ENCODE results near the gene TMEM252. TPM values are rescaled to one million over a fixed set of nuclear protein-coding genes. Genes with fewer than 3 reads are reported as not detected.

The TMEM252 gene
- total RNA-seq, 1 donor from 2014 or later: not detected

- H3K79me2 ChIP-seq (ENCODE audit: insufficient read depth, low read length): no peaks in the 10 kb centered on the region
- H3K9me3 Mint-ChIP-seq (ENCODE audit: unreplicated experiment): no peaks in the 10 kb centered on the region
- TF ChIP-seq EZH2 (IDR thresholded peaks at IDR 0.05; ENCODE audit: insufficient read depth, low read length) (no peak), CTCF (IDR thresholded peaks at IDR 0.05; ENCODE audit: insufficient read depth, low read depth, low read length) (no peak)
- FAIRE-seq (no peak), DNase-seq (ENCODE audit: low read depth) (no peak)
- no peak overlapping the region for H3K4me3 ChIP-seq (ENCODE audit: insufficient read depth, low read depth, low read length)
- no peaks in the 10 kb centered on the region for H3K27me3 ChIP-seq (ENCODE audit: insufficient read depth, low read length)
- H3K36me3 Mint-ChIP-seq (ENCODE audit: low read depth, unreplicated experiment): no peaks in the 10 kb centered on the region
- H3K9me3 ChIP-seq (ENCODE audit: insufficient read depth, low read depth, low read length): no peaks in the 10 kb centered on the region
- H3K27ac Mint-ChIP-seq (ENCODE audit: unreplicated experiment): no peak overlapping the region
- H3K4me1 Mint-ChIP-seq (ENCODE audit: low read depth, unreplicated experiment): no peaks in the 10 kb centered on the region
- H3K36me3 ChIP-seq (ENCODE audit: insufficient read depth, low read length): no peaks in the 10 kb centered on the region
- no peak overlapping the region for H3K4me3 Mint-ChIP-seq (ENCODE audit: unreplicated experiment)
- H4K20me1 ChIP-seq (ENCODE audit: insufficient read depth, low read length): no peaks in the 10 kb centered on the region
- H3K27ac ChIP-seq (ENCODE audit: low read depth, low read length): no peak overlapping the region
- H3K4me2 ChIP-seq (ENCODE audit: low read length): no peak overlapping the region
- no peak overlapping the region for H3K9ac ChIP-seq (ENCODE audit: low read length)
- H3K4me1 ChIP-seq (ENCODE audit: insufficient read depth, low read length): no peaks in the 10 kb centered on the region
- H3K27me3 Mint-ChIP-seq (ENCODE audit: low read depth, unreplicated experiment): peaks cover 20% of the 10 kb centered on the region
- no peak overlapping the region for H2AFZ ChIP-seq (ENCODE audit: low read depth, low read length)
These were observed 8.6 kb downstream of the TMEM252 start for GRCh38 chr9:68532131-68532530.

GRCh38 chr9:68530618-68531017 is 10.1 kb downstream of the TMEM252 start:
- Histone ChIP-seq H4K20me1 (ENCODE audit: insufficient read depth, low read length) (no peaks in the 10 kb centered on the region), H3K27ac (ENCODE audit: low read depth, low read length) (no peak overlapping the region), H3K9me3 (ENCODE audit: insufficient read depth, low read depth, low read length) (no peaks in the 10 kb centered on the region), H3K9ac (ENCODE audit: low read length) (no peak overlapping the region), H3K4me1 (ENCODE audit: insufficient read depth, low read length) (no peaks in the 10 kb centered on the region), H3K79me2 (ENCODE audit: insufficient read depth, low read length) (no peaks in the 10 kb centered on the region), H3K27me3 (ENCODE audit: insufficient read depth, low read length) (no peaks in the 10 kb centered on the region), H2AFZ (ENCODE audit: low read depth, low read length) (no peak overlapping the region), H3K36me3 (ENCODE audit: insufficient read depth, low read length) (no peaks in the 10 kb centered on the region), H3K4me3 (ENCODE audit: insufficient read depth, low read depth, low read length) (no peak overlapping the region), H3K4me2 (ENCODE audit: low read length) (no peak overlapping the region)
- no peak overlapping the region for H3K4me3 Mint-ChIP-seq (ENCODE audit: unreplicated experiment)
- H3K27me3 Mint-ChIP-seq (ENCODE audit: low read depth, unreplicated experiment): peaks cover 16% of the 10 kb centered on the region
- no peak for TF ChIP-seq EZH2 (IDR thresholded peaks at IDR 0.05; ENCODE audit: insufficient read depth, low read length)
- TF ChIP-seq CTCF (IDR thresholded peaks at IDR 0.05; ENCODE audit: insufficient read depth, low read depth, low read length): no peak
- H3K27ac Mint-ChIP-seq (ENCODE audit: unreplicated experiment): no peak overlapping the region
- H3K36me3 Mint-ChIP-seq (ENCODE audit: low read depth, unreplicated experiment): no peaks in the 10 kb centered on the region
- H3K4me1 Mint-ChIP-seq (ENCODE audit: low read depth, unreplicated experiment): no peaks in the 10 kb centered on the region
- DNase-seq (ENCODE audit: low read depth) (no peak), FAIRE-seq (no peak)
- no peaks in the 10 kb centered on the region for H3K9me3 Mint-ChIP-seq (ENCODE audit: unreplicated experiment)

- no peaks in the 10 kb centered on the region for H3K4me1 Mint-ChIP-seq (ENCODE audit: low read depth, unreplicated experiment)
- H3K9ac ChIP-seq (ENCODE audit: low read length): no peak overlapping the region
- H3K4me3 ChIP-seq (ENCODE audit: insufficient read depth, low read depth, low read length): no peak overlapping the region
- H3K4me2 ChIP-seq (ENCODE audit: low read length): no peak overlapping the region
- no peaks in the 10 kb centered on the region for H3K9me3 ChIP-seq (ENCODE audit: insufficient read depth, low read depth, low read length)
- H3K27me3 ChIP-seq (ENCODE audit: insufficient read depth, low read length): peaks cover 3% of the 10 kb centered on the region
- no peaks in the 10 kb centered on the region for H3K36me3 ChIP-seq (ENCODE audit: insufficient read depth, low read length)
- FAIRE-seq: no peak
- no peaks in the 10 kb centered on the region for H3K79me2 ChIP-seq (ENCODE audit: insufficient read depth, low read length)
- H3K4me3 Mint-ChIP-seq (ENCODE audit: unreplicated experiment): no peak overlapping the region
- no peak for DNase-seq (ENCODE audit: low read depth)
- H3K36me3 Mint-ChIP-seq (ENCODE audit: low read depth, unreplicated experiment): peaks cover 2% of the 10 kb centered on the region
- H2AFZ ChIP-seq (ENCODE audit: low read depth, low read length): no peak overlapping the region
- TF ChIP-seq CTCF (IDR thresholded peaks at IDR 0.05; ENCODE audit: insufficient read depth, low read depth, low read length): no peak
- TF ChIP-seq EZH2 (IDR thresholded peaks at IDR 0.05; ENCODE audit: insufficient read depth, low read length): no peak
- H3K27ac ChIP-seq (ENCODE audit: low read depth, low read length): no peak overlapping the region
- no peak overlapping the region for H3K27ac Mint-ChIP-seq (ENCODE audit: unreplicated experiment)
- H3K27me3 Mint-ChIP-seq (ENCODE audit: low read depth, unreplicated experiment): peaks cover 4% of the 10 kb centered on the region
- H3K4me1 ChIP-seq (ENCODE audit: insufficient read depth, low read length): no peaks in the 10 kb centered on the region
- H4K20me1 ChIP-seq (ENCODE audit: insufficient read depth, low read length): no peaks in the 10 kb centered on the region
- no peaks in the 10 kb centered on the region for H3K9me3 Mint-ChIP-seq (ENCODE audit: unreplicated experiment)
These were observed 17.2 kb downstream of the TMEM252 start for GRCh38 chr9:68523367-68523936.

Data from astrocyte (in vitro differentiated cells and primary cell).